Activated T-helper 9 cell treated with anti-CD3 and anti-CD28 coated beads, Interleukin-2, amount 50 U/mL, for 16 hours (primary cell): ENCODE data around the gene NELL1.
"Not testable (repeated sequence)": the region's sequence is repeated elsewhere in the genome, so short reads cannot be mapped to it uniquely, and the experiment has no call there.

Experiments
- DNase-seq: peaks from one replicate; pipeline ENCODE4 v3.0.0-alpha.2; 2020; ENCODE audit warnings: low read depth

The NELL1 gene

GRCh38 chr11:20770414-20770946, 101.1 kb downstream of the NELL1 start:
- DNase-seq: no peak

GRCh38 chr11:20771026-20771425, 101.6 kb downstream of the NELL1 start:
- DNase-seq: no peak

- DNase-seq: no peak
Observed at GRCh38 chr11:20771681-20772080, 102.3 kb downstream of the NELL1 start.

- no peak for DNase-seq
Observed at GRCh38 chr11:20775331-20775730, 105.9 kb downstream of the NELL1 start.

GRCh38 chr11:20782775-20783174, 113.4 kb downstream of the NELL1 start:
- DNase-seq: no peak

- no peak for DNase-seq
Observed at GRCh38 chr11:20783220-20783619, 113.8 kb downstream of the NELL1 start.

- DNase-seq: no peak
Observed at GRCh38 chr11:20790622-20791021, 121.2 kb downstream of the NELL1 start.

GRCh38 chr11:20795005-20795404, 125.6 kb downstream of the NELL1 start:
- DNase-seq: no peak

GRCh38 chr11:20808328-20808727, 138.9 kb downstream of the NELL1 start:
- no peak for DNase-seq

GRCh38 chr11:20821046-20821445, 151.7 kb downstream of the NELL1 start:
- DNase-seq: no peak

- DNase-seq: no peak
Observed at GRCh38 chr11:20821470-20821869, 152.1 kb downstream of the NELL1 start.

- no peak for DNase-seq
Observed at GRCh38 chr11:20824773-20825172, 155.4 kb downstream of the NELL1 start.

- DNase-seq: no peak
Observed at GRCh38 chr11:20835561-20835960, 166.2 kb downstream of the NELL1 start.

- no peak for DNase-seq
Observed at GRCh38 chr11:20839231-20839630, 169.8 kb downstream of the NELL1 start.

- DNase-seq: no peak
Observed at GRCh38 chr11:20840341-20840740, 171.0 kb downstream of the NELL1 start.

GRCh38 chr11:20844216-20844615, 174.8 kb downstream of the NELL1 start:
- DNase-seq: no peak

- DNase-seq: no peak
Observed at GRCh38 chr11:20844630-20845029, 175.2 kb downstream of the NELL1 start.

GRCh38 chr11:20854215-20854955, 185.0 kb downstream of the NELL1 start:
- no peak for DNase-seq

- no peak for DNase-seq
Observed at GRCh38 chr11:20861322-20861721, 191.9 kb downstream of the NELL1 start.

- not testable (repeated sequence) for DNase-seq
Observed at GRCh38 chr11:20862263-20862662, 192.9 kb downstream of the NELL1 start.

GRCh38 chr11:20864628-20865027, 195.2 kb downstream of the NELL1 start:
- DNase-seq: no peak

- DNase-seq: no peak
Observed at GRCh38 chr11:20865161-20865560, 195.8 kb downstream of the NELL1 start.

- no peak for DNase-seq
Observed at GRCh38 chr11:20869123-20869522, 199.7 kb downstream of the NELL1 start.

GRCh38 chr11:20873054-20873453, 203.7 kb downstream of the NELL1 start:
- no peak for DNase-seq
